Coronary artery (tissue), 2 donors: Measurements from ENCODE around the gene NUAK1.

Source experiments
- DNase-seq: peaks from one replicate; pipeline ENCODE4 v3.0.0-alpha.2; 2017; ENCODE audit warnings: low spot score
- H3K27ac ChIP-seq, 2 donors: fragments of 200-600 bp; sonication (generic); one replicate each; pipeline ENCODE4 v1.5.1; 2016 to 2019
- H3K4me3 ChIP-seq: fragments of 200-600 bp; sonication (generic); 2 replicates; pipeline ENCODE4 v1.5.1; 2016; ENCODE audit warnings: mild to moderate bottlenecking, moderate library complexity
- CTCF ChIP-seq: fragments of 200-600 bp; sonication (generic); IDR thresholded peaks from one replicate; pipeline ENCODE4 v1.5.1; 2019; ENCODE audit warnings: antibody characterized with exemption

NUAK1 gene

GRCh38 chr12:106058256-106059182, 80.2 kb downstream of the NUAK1 start:
- DNase-seq: no peak
- Histone ChIP-seq H3K27ac (peak overlapping the region in 1 of 2 donors; percentile 77), H3K4me3 (no peak overlapping the region)
- no peak for TF ChIP-seq CTCF

GRCh38 chr12:106054049-106054448, 84.7 kb downstream of the NUAK1 start:
- Histone ChIP-seq H3K27ac (no peak overlapping the region), H3K4me3 (no peak overlapping the region)
- no peak for TF ChIP-seq CTCF
- no peak for DNase-seq

- no peak for TF ChIP-seq CTCF
- no peak overlapping the region for H3K27ac ChIP-seq
- no peak overlapping the region for H3K4me3 ChIP-seq
- DNase-seq: no peak
These were observed 86.8 kb downstream of the NUAK1 start for GRCh38 chr12:106051853-106052531.

- no peak for TF ChIP-seq CTCF
- Histone ChIP-seq H3K4me3 (no peak overlapping the region), H3K27ac (no peak overlapping the region)
- no peak for DNase-seq
These were observed 89.2 kb downstream of the NUAK1 start for GRCh38 chr12:106049546-106049945.

GRCh38 chr12:106049105-106049504, 89.6 kb downstream of the NUAK1 start:
- TF ChIP-seq CTCF: no peak
- Histone ChIP-seq H3K27ac (no peak overlapping the region), H3K4me3 (no peak overlapping the region)
- DNase-seq: no peak

- Histone ChIP-seq H3K27ac (no peak overlapping the region), H3K4me3 (no peak overlapping the region)
- no peak for TF ChIP-seq CTCF
- no peak for DNase-seq
These were observed 90.1 kb downstream of the NUAK1 start for GRCh38 chr12:106048676-106049075.
